ENCODE data around the gene CRB3. TPM values are rescaled to one million over a fixed set of nuclear protein-coding genes. Genes with fewer than 3 reads are reported as not detected.

CRB3 gene
- total RNA-seq, 1 experiment from 2014 or later, result 53.9 TPM

DNA sequence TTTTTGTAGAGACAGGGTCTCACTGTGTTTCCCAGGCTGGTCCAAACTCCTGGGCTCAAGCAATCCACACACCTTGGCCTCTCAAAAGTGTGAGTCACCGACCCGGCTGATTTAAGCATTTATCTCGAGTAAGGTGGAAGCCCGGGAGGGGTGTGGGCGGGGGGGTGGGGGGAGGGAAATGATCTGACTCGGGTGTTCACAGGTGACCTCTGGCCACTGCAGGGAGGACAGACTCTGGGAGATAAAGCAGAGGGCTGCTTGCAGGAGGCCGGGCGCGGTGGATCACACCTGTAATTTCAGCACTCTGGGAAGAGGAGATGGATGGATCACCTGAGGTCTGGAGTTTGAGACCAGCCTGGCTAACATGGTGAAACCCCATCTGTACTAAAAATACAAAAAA lies 9.6 kb downstream of the CRB3 start:
- H3K27me3 ChIP-seq (replicated peaks; ENCODE audit: control insufficient read depth, insufficient read depth, low read length), result no peaks in the 10 kb centered on the region
- peak overlapping the region; percentile 84 for H3K4me3 Mint-ChIP-seq (ENCODE audit: unreplicated experiment)
- peak; percentile 52 to 80 for DNase-seq
- peak overlapping the region; percentile 72 for H3K27ac Mint-ChIP-seq (ENCODE audit: unreplicated experiment)
- H3K27me3 Mint-ChIP-seq (ENCODE audit: insufficient read depth, unreplicated experiment), result no peaks in the 10 kb centered on the region
- no peak overlapping the region for H3K4me3 ChIP-seq (ENCODE audit: low read depth, low read length)
- H3K4me1 Mint-ChIP-seq (ENCODE audit: low read depth, unreplicated experiment), result peaks cover 9% of the 10 kb centered on the region
- ChIA-PET POLR2A (no interaction called here), CTCF (no interaction called here)
- no peaks in the 10 kb centered on the region for H3K9me3 ChIP-seq
- H3K36me3 Mint-ChIP-seq (ENCODE audit: insufficient read depth, unreplicated experiment), result peaks cover 36% of the 10 kb centered on the region
- BruUV-seq (replicated peaks), result no TSS peak
- TF ChIP-seq, protein P1, sequence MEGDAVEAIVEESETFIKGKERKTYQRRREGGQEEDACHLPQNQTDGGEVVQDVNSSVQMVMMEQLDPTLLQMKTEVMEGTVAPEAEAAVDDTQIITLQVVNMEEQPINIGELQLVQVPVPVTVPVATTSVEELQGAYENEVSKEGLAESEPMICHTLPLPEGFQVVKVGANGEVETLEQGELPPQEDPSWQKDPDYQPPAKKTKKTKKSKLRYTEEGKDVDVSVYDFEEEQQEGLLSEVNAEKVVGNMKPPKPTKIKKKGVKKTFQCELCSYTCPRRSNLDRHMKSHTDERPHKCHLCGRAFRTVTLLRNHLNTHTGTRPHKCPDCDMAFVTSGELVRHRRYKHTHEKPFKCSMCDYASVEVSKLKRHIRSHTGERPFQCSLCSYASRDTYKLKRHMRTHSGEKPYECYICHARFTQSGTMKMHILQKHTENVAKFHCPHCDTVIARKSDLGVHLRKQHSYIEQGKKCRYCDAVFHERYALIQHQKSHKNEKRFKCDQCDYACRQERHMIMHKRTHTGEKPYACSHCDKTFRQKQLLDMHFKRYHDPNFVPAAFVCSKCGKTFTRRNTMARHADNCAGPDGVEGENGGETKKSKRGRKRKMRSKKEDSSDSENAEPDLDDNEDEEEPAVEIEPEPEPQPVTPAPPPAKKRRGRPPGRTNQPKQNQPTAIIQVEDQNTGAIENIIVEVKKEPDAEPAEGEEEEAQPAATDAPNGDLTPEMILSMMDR (IDR thresholded peaks at IDR 0.05; ENCODE audit: insufficient read depth in 1 of 2, low read depth in 1 of 2, low read length in 1 of 2, severe bottlenecking in 1 of 2, unreplicated experiment in 1 of 2), result no peak
- intact Hi-C loops (cut with micrococcal nuclease; ENCODE audit: unreplicated experiment), result no loop called here
- H3K4me1 ChIP-seq, result peaks cover 19% of the 10 kb centered on the region
- no peaks in the 10 kb centered on the region for H3K9me3 Mint-ChIP-seq (ENCODE audit: unreplicated experiment)
- no peaks in the 10 kb centered on the region; the same call in 1 of the 2 replicates for H3K36me3 ChIP-seq (ENCODE audit: control insufficient read depth, insufficient read depth, low read length)

DNA sequence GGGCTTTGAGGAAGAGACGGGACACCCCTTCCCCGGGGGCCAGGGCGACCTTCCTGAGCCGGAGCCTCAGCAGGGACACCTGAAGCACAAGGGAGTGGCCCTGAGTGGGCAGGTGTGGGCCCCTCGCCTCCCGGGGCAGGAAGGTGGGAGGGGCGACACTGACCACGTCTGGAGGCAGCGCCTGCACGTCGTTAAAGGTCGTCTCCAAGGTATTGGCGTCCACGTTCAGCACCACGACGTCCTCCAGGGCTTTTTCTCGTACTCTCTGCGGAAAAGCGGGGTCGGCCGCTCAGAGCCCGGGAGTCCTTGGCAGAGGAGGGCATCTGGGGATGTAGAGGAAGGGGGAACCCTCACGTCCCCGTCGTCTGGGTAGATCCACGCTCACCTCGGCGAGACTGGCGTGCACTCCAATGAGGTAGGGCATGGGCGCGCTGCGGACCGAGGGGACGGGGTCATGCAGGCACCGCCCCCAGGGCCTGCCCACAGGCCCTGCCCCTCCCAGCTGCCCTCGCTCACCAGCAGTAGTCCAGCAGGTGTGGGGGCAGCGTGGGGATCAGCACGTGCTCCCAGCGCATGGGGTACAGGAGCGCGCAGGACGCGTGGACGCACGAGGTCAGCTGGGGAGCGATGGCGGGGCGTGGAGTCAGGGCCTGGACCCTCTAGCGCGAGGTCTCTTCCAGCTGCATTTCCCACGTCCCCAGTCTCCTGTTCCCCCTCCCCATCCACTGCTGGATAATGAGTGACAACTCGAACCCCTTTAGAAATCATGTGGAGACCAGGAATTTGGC lies 11.4 kb downstream of the CRB3 start:
- H3K4me1 Mint-ChIP-seq (ENCODE audit: low read depth, unreplicated experiment), result peaks cover 9% of the 10 kb centered on the region
- no peaks in the 10 kb centered on the region for H3K27me3 ChIP-seq (replicated peaks; ENCODE audit: control insufficient read depth, insufficient read depth, low read length)
- DNase-seq, result peak; percentile 73 to 79
- peaks cover 24% of the 10 kb centered on the region for H3K36me3 Mint-ChIP-seq (ENCODE audit: insufficient read depth, unreplicated experiment)
- H3K27ac Mint-ChIP-seq (ENCODE audit: unreplicated experiment), result peak overlapping the region; percentile 91
- intact Hi-C loops (cut with micrococcal nuclease; ENCODE audit: unreplicated experiment), result loop anchor here (1.0 kb wide), 3 partner anchors 11 to 102 kb away; partner anchors contain the start of gene CRB3
- H3K4me3 Mint-ChIP-seq (ENCODE audit: unreplicated experiment), result peak overlapping the region; percentile 84
- H3K4me1 ChIP-seq, result peaks cover 19% of the 10 kb centered on the region
- ChIA-PET CTCF (interaction anchor here (0.7 to 1.8 kb wide), 6 partner anchors 11 to 388 kb away, joined by 3 to 15 read pairs (median 4); partner anchors contain the start of genes ALKBH7, CRB3 and KHSRP), POLR2A (interaction anchor here (0.9 to 1.7 kb wide), 7 partner anchors 8 to 275 kb away, joined by 3 to 12 read pairs (median 6); partner anchors contain the start of genes ALKBH7, CRB3, KHSRP and TNFSF9)
- BruUV-seq (replicated peaks), result TSS peak; percentile 65
- TF ChIP-seq, protein P1 (IDR thresholded peaks at IDR 0.05; ENCODE audit: insufficient read depth in 1 of 2, low read depth in 1 of 2, low read length in 1 of 2, severe bottlenecking in 1 of 2, unreplicated experiment in 1 of 2), result no peak
- H3K36me3 ChIP-seq (ENCODE audit: control insufficient read depth, insufficient read depth, low read length), result no peaks in the 10 kb centered on the region
- H3K4me3 ChIP-seq (ENCODE audit: low read depth, low read length), result peak overlapping the region; percentile 47
- H3K9me3 Mint-ChIP-seq (ENCODE audit: unreplicated experiment), result no peaks in the 10 kb centered on the region
- H3K27me3 Mint-ChIP-seq (ENCODE audit: insufficient read depth, unreplicated experiment), result no peaks in the 10 kb centered on the region
- no peaks in the 10 kb centered on the region for H3K9me3 ChIP-seq

GRCh38 chr19:6476155-6476895 lies 12.3 kb downstream of the CRB3 start:
- BruUV-seq (replicated peaks), result no TSS peak
- Histone ChIP-seq H3K4me1 (peaks cover 19% of the 10 kb centered on the region), H3K9me3 (no peaks in the 10 kb centered on the region), H3K27me3 (replicated peaks; ENCODE audit: control insufficient read depth, insufficient read depth, low read length) (no peaks in the 10 kb centered on the region), H3K4me3 (ENCODE audit: low read depth, low read length) (peak overlapping the region; percentile 47), H3K36me3 (ENCODE audit: control insufficient read depth, insufficient read depth, low read length) (no peaks in the 10 kb centered on the region)
- H3K9me3 Mint-ChIP-seq (ENCODE audit: unreplicated experiment), result no peaks in the 10 kb centered on the region
- peak; percentile 98 to 99 for DNase-seq
- POLR2A ChIA-PET, result interaction anchor here (0.5 to 1.7 kb wide), 9 partner anchors 8 to 277 kb away, joined by 3 to 12 read pairs (median 6); partner anchors contain the start of genes ALKBH7, CRB3, KHSRP and TNFSF9
- intact Hi-C loops (cut with micrococcal nuclease; ENCODE audit: unreplicated experiment), result loop anchor here (1.0 kb wide), 3 partner anchors 12 to 103 kb away; partner anchors contain the start of gene CRB3
- H3K36me3 Mint-ChIP-seq (ENCODE audit: insufficient read depth, unreplicated experiment), result peaks cover 24% of the 10 kb centered on the region
- CTCF ChIA-PET, result interaction anchor here (0.5 to 1.8 kb wide), 10 partner anchors 12 to 387 kb away, joined by 3 to 15 read pairs (median 4); partner anchors contain the start of genes ALKBH7, CRB3 and KHSRP
- H3K27me3 Mint-ChIP-seq (ENCODE audit: insufficient read depth, unreplicated experiment), result no peaks in the 10 kb centered on the region
- H3K27ac Mint-ChIP-seq (ENCODE audit: unreplicated experiment), result peak overlapping the region; percentile 91
- TF ChIP-seq, protein P1 (IDR thresholded peaks at IDR 0.05; ENCODE audit: insufficient read depth in 1 of 2, low read depth in 1 of 2, low read length in 1 of 2, severe bottlenecking in 1 of 2, unreplicated experiment in 1 of 2), result no peak
- H3K4me3 Mint-ChIP-seq (ENCODE audit: unreplicated experiment), result peak overlapping the region; percentile 84
- peaks cover 9% of the 10 kb centered on the region for H3K4me1 Mint-ChIP-seq (ENCODE audit: low read depth, unreplicated experiment)

Measured in Caco-2 (cell line).